Measurements from ENCODE around the gene PARD6G.

The PARD6G gene

GRCh38 chr18:80133124-80133523, 114.2 kb downstream of the PARD6G start:
- no peaks in the 10 kb centered on the region for H3K9me3 ChIP-seq (ENCODE audit: control insufficient read depth, low read length)
- H3K4me3 ChIP-seq (ENCODE audit: low read depth, low read length): no peak overlapping the region
- peaks cover 12% of the 10 kb centered on the region for H3K79me2 ChIP-seq
- no peak overlapping the region for H2AFZ ChIP-seq
- H3K4me2 ChIP-seq (ENCODE audit: low read length): no peak overlapping the region
- H3K36me3 ChIP-seq (ENCODE audit: control insufficient read depth, insufficient read depth, low read length): no peaks in the 10 kb centered on the region
- H3K9ac ChIP-seq: no peak overlapping the region
- no peaks in the 10 kb centered on the region for H3K4me1 ChIP-seq
- no peak for TF ChIP-seq CTCF (IDR thresholded peaks at IDR 0.05)
- no peaks in the 10 kb centered on the region for H3K27me3 ChIP-seq (ENCODE audit: control insufficient read depth, insufficient read depth, low read length)
- no peak overlapping the region for H3K27ac ChIP-seq

- Histone ChIP-seq H2AFZ (no peak overlapping the region), H3K4me1 (no peaks in the 10 kb centered on the region), H3K4me3 (ENCODE audit: low read depth, low read length) (no peak overlapping the region), H3K79me2 (peaks cover 18% of the 10 kb centered on the region), H3K9ac (no peak overlapping the region), H3K27me3 (ENCODE audit: control insufficient read depth, insufficient read depth, low read length) (no peaks in the 10 kb centered on the region), H3K9me3 (ENCODE audit: control insufficient read depth, low read length) (no peaks in the 10 kb centered on the region), H3K4me2 (ENCODE audit: low read length) (no peak overlapping the region), H3K36me3 (ENCODE audit: control insufficient read depth, insufficient read depth, low read length) (no peaks in the 10 kb centered on the region), H3K27ac (no peak overlapping the region)
- TF ChIP-seq CTCF (IDR thresholded peaks at IDR 0.05): no peak
Observed at GRCh38 chr18:80132180-80132812, 115.0 kb downstream of the PARD6G start.

GRCh38 chr18:80130555-80130954, 116.8 kb downstream of the PARD6G start:
- no peaks in the 10 kb centered on the region for H3K36me3 ChIP-seq (ENCODE audit: control insufficient read depth, insufficient read depth, low read length)
- no peaks in the 10 kb centered on the region for H3K27me3 ChIP-seq (ENCODE audit: control insufficient read depth, insufficient read depth, low read length)
- H3K4me1 ChIP-seq: no peaks in the 10 kb centered on the region
- no peak overlapping the region for H3K27ac ChIP-seq
- H3K79me2 ChIP-seq: peaks cover 20% of the 10 kb centered on the region
- H3K4me2 ChIP-seq (ENCODE audit: low read length): no peak overlapping the region
- TF ChIP-seq CTCF (IDR thresholded peaks at IDR 0.05): no peak
- no peaks in the 10 kb centered on the region for H3K9me3 ChIP-seq (ENCODE audit: control insufficient read depth, low read length)
- H3K4me3 ChIP-seq (ENCODE audit: low read depth, low read length): no peak overlapping the region
- H2AFZ ChIP-seq: no peak overlapping the region
- H3K9ac ChIP-seq: no peak overlapping the region

- H3K4me2 ChIP-seq (ENCODE audit: low read length): no peak overlapping the region
- H3K79me2 ChIP-seq: peaks cover 28% of the 10 kb centered on the region
- no peaks in the 10 kb centered on the region for H3K9me3 ChIP-seq (ENCODE audit: control insufficient read depth, low read length)
- TF ChIP-seq CTCF (IDR thresholded peaks at IDR 0.05): no peak
- no peak overlapping the region for H3K27ac ChIP-seq
- no peak overlapping the region for H3K9ac ChIP-seq
- no peaks in the 10 kb centered on the region for H3K27me3 ChIP-seq (ENCODE audit: control insufficient read depth, insufficient read depth, low read length)
- H3K4me1 ChIP-seq: no peaks in the 10 kb centered on the region
- H2AFZ ChIP-seq: no peak overlapping the region
- no peaks in the 10 kb centered on the region for H3K36me3 ChIP-seq (ENCODE audit: control insufficient read depth, insufficient read depth, low read length)
- no peak overlapping the region for H3K4me3 ChIP-seq (ENCODE audit: low read depth, low read length)
Observed at GRCh38 chr18:80129672-80130367, 117.5 kb downstream of the PARD6G start.

- Histone ChIP-seq H2AFZ (no peak overlapping the region), H3K36me3 (ENCODE audit: control insufficient read depth, insufficient read depth, low read length) (no peaks in the 10 kb centered on the region), H3K4me2 (ENCODE audit: low read length) (no peak overlapping the region), H3K4me3 (ENCODE audit: low read depth, low read length) (no peak overlapping the region), H3K27me3 (ENCODE audit: control insufficient read depth, insufficient read depth, low read length) (no peaks in the 10 kb centered on the region), H3K27ac (no peak overlapping the region), H3K79me2 (peaks cover 46% of the 10 kb centered on the region), H3K9ac (no peak overlapping the region), H3K9me3 (ENCODE audit: control insufficient read depth, low read length) (no peaks in the 10 kb centered on the region), H3K4me1 (no peaks in the 10 kb centered on the region)
- no peak for TF ChIP-seq CTCF (IDR thresholded peaks at IDR 0.05)
Observed at GRCh38 chr18:80127635-80128034, 119.7 kb downstream of the PARD6G start.

Measured in parathyroid adenoma (tissue), 2 donors.